HG03045 (cell line): ENCODE results near the gene SYNGAP1.
A peak's percentile ranks its signal among the peaks of the same experiment; 100 is the strongest.

Experiments used
- ATAC-seq: cut with Tn5 transposase; IDR thresholded peaks from one replicate; pipeline ENCODE4 v1.9.1; 2021; ENCODE audit warnings: mild to moderate bottlenecking, moderate library complexity; ENCODE audit not compliant: unreplicated experiment

SYNGAP1 gene

DNA sequence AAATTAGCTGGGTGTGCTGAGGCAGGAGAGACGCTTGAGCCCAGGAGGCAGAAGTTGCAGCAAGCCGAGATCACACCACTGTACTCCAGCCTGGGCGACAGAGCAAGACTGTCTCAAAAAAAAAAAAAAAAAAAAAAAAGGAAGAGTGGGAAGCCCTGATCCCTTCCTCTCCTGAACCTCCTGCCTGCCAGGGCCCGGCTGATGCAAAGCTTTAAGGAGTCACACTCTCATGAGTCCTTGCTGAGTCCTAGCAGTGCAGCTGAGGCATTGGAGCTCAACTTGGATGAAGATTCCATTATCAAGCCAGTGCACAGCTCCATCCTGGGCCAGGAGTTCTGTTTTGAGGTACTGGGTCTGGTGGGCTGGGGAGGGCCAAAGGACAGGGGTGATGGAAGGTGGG, 15.1 kb downstream of the SYNGAP1 start:
- ATAC-seq, result no peak

DNA sequence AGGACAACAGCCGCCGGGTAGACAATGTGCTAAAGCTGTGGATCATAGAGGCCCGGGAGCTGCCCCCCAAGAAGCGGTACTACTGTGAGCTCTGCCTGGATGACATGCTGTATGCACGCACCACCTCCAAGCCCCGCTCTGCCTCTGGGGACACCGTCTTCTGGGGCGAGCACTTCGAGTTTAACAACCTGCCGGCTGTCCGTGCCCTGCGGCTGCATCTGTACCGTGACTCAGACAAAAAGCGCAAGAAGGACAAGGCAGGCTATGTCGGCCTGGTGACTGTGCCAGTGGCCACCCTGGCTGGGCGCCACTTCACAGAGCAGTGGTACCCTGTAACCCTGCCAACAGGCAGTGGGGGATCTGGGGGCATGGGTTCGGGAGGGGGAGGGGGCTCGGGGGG, 17.8 kb downstream of the SYNGAP1 start:
- ATAC-seq, result no peak

DNA sequence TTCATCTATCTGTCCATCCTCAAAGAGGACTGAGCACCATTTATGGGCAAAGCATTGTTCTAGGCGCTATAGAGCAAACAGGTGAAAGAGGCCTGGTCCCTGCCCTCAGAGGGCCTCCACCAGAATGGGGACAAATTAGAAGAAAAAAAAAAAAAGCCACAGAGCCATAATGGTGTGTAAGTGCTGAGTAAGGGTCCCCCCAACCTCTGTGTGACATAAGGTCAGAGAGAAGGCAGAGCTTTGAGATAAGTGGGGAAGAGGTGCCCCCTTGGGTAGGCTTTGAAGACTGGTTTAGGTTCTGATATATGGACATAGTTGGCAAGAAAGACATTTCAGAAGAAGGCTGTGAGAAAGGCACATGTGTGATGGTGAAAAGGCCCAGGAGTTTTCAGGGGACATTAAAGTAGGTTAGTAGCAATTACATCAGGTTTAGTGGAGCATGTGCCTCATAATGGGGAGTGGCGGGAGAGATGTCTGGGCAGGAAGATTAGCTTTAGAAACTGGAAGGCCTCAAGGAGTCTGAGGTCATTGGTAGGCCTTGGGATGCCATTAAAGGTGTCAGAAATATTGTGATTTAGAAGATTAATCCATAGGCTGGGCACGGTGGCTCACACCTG, 19.2 kb downstream of the SYNGAP1 start:
- no peak for ATAC-seq

DNA sequence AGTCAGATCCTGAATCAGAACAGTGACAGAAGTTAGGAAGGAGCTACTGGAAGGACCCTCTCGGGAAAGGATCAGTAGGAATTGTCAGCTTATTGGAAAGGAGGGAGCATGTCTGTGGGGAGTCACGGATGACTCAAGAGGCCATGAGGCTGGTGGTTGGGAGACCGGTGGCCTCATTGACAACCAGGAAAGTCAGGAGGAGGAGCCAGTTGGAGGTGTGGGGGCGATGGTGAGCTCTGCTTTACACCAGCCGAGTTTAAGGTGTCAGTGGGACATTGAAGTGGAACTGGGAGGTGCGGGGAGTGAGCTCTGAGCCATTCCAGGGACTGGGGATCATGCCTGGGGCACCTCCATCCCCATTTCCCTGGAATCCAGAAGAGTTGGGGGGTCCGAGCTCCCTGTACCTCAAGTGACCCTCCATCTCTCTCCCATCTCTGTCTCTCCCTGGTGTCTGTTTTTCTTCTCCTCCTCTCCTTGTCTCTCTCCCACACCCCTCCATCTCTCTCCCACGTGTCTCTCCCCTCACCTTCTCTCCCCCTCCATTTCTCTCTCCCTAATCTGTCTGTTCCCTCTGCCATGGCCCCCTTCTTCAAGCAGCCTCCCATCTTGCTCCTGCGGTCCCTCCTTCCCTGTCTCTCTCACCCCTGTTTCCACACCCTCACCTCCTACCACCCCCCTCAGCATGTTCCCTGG, 20.2 kb downstream of the SYNGAP1 start:
- no peak for ATAC-seq

DNA sequence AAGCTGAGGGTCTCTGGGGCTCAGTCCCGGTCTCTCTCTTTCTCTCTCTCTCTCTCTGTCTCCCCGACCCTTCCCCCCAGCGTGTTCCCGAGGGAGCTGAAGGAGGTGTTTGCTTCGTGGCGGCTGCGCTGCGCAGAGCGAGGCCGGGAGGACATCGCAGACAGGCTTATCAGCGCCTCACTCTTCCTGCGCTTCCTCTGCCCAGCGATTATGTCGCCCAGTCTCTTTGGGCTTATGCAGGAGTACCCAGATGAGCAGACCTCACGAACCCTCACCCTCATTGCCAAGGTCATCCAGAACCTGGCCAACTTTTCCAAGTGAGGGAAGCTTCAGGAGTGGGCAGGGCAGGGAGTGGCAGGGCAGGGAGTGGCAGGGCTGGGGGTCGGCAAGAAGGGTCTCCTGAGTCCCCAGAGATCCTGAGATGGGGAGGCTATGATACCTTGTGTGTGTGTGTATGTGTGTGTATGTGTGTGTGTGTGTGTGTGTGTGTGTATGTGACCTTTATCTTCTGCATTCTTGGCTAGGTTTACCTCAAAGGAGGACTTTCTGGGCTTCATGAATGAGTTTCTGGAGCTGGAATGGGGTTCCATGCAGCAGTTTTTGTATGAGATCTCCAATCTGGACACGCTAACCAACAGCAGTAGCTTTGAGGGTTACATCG, 20.9 kb downstream of the SYNGAP1 start:
- ATAC-seq, result no peak

DNA sequence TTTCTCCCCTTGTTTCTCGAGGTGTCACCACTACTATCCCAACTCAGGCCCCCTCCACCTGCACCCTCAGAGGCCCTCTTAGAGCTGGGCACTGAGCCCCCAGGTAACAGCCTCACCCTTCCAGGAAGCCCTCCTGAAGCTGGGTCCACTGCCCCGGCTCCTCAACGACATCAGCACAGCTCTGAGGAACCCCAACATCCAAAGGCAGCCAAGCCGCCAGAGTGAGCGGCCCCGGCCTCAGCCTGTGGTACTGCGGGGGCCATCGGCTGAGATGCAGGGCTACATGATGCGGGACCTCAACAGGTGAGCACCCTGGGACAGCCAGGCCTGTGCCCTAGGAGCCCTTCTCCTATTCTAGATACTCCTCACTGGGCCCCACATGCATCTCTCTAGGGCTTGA, 21.6 kb downstream of the SYNGAP1 start:
- no peak for ATAC-seq

DNA sequence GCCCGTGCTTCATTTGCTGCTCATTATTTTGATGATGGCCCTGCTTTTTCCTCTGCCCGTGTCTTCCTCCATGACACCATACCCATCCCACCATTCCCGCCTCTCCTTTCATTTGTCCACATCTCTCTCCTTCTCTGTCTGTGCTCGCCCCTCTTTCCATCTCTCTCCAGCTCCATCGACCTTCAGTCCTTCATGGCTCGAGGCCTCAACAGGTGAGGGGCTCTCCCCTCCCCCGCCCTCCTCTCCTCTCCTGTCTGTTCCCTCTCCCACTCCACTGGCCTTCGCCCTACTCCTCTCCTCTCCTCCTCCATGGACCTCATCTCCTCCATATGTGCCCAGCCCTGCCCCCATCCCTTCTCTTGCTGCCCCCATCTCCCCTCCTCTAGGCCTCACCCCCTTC, 22.4 kb downstream of the SYNGAP1 start:
- ATAC-seq, result no peak

DNA sequence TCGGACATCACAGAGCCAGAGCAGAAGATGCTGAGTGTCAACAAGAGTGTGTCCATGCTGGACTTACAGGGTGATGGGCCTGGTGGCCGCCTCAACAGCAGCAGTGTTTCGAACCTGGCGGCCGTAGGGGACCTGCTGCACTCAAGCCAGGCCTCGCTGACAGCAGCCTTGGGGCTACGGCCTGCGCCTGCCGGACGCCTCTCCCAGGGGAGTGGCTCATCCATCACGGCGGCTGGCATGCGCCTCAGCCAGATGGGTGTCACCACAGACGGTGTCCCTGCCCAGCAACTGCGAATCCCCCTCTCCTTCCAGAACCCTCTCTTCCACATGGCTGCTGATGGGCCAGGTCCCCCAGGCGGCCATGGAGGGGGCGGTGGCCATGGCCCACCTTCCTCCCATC, 23.2 kb downstream of the SYNGAP1 start:
- no peak for ATAC-seq

DNA sequence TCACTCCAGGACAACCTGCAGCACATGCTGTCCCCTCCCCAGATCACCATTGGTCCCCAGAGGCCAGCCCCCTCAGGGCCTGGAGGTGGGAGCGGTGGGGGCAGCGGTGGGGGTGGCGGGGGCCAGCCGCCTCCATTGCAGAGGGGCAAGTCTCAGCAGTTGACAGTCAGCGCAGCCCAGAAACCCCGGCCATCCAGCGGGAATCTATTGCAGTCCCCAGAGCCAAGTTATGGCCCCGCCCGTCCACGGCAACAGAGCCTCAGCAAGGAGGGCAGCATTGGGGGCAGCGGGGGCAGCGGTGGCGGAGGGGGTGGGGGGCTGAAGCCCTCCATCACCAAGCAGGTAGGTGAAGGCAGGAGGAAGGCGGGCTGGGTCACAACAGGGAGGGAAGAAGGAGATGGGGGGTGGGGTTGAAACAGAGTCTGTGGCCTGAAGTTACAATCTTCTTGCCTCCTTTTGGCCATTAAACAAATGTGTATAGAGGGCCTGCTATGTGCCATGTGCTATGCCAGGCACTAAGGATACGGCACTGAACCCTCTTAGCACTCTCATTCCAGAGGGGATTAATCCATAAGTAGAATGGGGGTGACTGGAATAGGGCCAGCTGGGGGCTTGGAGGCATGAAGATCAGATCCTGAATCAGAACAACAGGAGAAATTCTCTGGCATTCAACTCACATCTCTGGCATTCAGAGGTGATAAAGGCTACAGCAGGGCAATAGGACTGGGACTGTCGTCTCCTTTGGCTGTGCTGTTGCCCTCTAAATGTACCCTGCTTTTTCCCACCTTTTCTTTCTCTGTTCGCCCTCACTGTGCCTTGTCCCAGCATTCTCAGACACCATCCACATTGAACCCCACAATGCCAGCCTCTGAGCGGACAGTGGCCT, 24.0 kb downstream of the SYNGAP1 start:
- no peak for ATAC-seq

DNA sequence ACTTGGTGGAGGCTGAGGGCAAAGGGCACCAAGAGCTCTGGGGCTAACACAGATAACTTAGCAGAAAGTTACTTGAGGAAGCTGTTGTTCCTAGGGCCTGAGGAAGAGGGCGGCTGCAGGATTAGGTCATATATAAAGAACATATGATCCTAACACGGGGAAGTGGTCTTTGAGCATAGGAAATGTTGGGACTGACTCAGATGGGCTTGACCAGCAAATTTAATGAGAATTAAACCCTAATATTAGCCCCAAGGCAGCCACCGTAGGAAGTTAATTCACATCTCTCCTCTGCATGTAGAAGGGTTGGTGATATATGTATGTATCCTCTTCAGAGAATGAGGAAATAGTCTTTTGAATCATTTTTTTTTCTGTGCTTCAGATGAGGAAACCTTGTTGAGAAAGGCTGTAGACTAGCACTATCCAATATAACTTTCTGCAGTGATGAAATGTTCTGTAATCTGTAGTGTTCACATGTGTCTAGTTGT, 25.3 kb downstream of the SYNGAP1 start:
- ATAC-seq, result no peak

DNA sequence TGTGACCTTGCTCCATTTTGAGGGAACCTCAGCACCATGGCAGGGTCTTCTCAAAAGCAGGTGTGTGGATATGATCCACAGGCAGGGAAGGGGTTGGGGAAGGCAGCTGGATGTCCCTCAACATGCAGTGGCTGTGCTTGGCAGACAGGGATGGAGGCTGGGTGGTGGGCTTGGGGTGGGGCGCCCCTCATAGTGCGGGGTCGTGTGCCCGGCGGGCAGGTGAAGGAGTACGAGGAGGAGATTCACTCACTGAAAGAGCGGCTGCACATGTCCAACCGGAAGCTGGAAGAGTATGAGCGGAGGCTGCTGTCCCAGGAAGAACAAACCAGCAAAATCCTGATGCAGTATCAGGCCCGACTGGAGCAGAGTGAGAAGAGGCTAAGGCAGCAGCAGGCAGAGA, 26.5 kb downstream of the SYNGAP1 start:
- ATAC-seq, result no peak

DNA sequence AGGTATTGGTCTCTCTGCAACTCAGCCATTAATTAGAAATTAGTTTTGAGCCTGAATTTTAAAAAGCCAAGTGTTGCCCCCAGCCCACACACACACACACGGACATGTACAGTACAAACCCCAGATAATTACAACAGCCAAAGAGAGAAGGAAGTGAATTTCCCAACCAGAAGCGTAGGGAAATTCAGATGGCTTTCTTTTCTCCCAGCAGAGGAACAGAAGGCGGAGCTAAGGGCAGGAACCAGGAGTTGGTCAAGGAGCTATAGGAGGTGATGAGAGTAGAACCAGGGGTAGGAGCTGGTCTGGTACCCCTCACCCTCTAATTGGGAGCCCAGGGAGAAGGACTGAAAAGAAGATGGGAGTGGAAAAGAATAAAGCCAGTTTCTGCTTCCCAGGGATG, 30.6 kb downstream of the SYNGAP1 start:
- ATAC-seq, result no peak

DNA sequence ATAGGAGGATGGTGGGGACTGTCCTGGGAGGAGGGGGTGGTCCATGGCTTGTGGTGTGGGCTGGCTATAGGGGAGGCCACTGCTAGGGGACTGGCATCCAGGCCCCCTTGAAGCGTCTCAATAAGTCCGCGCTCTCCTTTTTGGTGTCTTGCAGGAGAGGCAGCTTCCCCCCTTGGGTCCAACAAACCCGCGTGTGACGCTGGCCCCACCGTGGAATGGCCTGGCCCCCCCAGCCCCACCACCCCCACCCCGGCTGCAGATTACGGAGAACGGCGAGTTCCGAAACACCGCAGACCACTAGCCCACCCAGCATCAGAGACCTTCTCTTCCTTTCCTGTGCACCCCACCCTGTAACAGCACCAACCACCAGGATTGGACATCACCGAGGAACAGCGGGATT, 31.7 kb downstream of the SYNGAP1 start:
- no peak for ATAC-seq

DNA sequence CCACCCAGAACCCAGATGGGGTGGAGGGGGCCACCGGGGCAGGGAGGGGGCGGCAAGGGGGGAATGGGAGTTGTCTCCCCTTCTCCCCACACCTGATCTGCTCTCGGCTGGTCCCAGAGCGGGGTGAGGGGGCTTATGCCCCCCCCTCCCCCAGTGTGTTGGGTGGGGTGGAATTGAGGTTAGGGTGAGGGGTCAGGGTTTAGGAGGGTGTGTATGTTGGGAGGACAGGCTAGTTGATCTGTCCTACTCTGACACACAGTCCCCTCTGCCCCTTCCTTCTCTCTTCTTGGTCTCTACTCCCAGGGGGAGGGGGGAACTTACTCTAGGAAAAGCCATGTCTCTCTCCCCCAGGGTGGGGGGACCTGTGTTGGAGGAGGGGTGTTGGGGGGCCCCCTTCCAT, 32.6 kb downstream of the SYNGAP1 start:
- no peak for ATAC-seq

DNA sequence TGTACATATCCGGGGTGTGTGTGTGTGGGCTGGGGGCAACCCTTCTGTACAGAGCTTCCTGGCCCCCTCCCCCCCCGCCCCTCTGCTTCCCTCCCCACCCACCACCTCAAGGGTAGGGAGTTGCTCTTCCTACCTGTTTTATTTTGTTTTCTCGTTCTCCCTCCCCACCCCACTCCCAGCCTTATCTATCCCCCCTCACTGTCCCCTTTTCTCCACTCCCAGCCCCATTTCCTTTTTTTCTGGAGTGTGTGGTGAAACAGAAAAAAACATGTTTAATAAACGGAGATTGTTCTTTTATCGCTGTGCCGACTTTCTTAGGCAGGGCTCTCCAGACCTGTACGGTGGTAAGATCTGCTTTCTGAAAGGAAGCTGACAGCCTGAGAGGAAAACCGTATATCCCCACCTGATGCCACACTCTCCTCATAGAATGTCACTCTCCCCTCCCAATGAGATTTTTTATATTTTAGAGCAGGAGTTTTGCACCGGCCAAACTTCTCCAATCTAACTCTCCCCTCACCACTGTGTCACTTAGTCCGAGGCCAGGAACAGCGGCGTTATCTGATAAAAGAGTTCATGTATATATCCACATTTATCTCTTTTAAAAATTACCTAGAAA, 33.6 kb downstream of the SYNGAP1 start:
- no peak for ATAC-seq

DNA sequence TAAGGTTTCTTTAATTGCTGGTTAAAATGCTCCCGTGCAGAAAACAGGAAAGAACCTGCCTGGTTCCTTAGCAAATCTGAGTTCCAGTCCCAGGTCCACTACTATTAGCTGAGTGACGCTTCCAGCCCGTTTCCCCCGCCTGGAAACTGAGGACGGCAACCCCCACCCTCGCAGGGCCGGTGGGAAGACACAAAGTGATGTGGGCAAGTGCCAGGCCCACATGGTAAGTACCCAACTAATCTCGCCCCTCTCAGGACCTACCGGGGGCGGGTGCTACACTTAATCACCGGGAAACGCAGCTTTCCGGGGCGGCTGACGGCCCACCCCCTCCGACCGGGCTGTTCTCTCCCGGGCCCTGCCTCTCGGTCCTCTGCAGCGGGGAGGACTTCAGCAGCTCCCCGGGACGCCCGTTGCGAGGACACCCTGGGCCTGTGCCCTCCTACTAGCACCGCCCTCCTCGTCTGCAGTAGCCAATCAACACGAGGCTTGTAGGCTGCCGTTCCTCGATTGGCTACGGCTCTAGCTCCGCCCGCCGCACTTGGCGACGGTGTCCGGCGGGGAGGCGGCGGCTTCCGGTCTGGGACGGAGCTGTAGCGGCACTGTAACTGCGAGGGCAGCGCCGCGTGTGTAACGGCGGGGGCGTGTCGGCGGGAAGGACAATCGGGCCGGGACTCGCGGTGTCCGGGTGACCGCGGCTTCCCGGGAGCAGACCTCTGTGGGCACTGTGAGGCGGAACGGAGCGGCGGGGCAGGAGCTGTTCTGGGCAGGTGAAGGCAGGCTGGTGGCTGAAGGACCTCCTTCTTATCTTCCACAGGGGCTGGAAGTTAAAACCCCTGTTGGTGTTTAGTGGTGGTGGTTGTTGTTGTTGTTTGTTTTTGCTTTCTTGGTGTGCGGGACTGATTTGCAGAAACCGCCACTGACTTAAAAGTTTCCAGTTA, 34.4 kb downstream of the SYNGAP1 start, which contains the start of gene ZBTB9:
Gene ZBTB9, plus strand, starts transcription at position 568 of the 938 bp plus-strand sequence. CDS start 525 bp downstream, outside the sequence.
- ATAC-seq, result peak; percentile 97

DNA sequence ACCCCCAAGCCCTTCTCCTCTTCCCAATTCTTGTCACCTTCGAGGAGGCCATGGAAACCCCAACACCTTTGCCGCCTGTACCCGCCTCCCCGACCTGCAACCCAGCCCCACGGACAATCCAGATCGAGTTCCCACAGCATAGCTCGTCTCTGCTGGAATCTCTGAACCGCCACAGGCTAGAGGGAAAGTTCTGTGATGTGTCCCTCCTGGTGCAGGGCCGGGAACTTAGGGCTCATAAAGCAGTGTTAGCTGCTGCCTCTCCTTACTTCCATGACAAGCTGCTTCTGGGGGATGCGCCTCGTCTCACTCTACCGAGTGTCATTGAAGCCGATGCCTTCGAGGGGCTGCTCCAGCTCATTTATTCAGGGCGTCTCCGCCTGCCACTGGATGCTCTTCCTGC, 35.2 kb downstream of the SYNGAP1 start:
- no peak for ATAC-seq

DNA sequence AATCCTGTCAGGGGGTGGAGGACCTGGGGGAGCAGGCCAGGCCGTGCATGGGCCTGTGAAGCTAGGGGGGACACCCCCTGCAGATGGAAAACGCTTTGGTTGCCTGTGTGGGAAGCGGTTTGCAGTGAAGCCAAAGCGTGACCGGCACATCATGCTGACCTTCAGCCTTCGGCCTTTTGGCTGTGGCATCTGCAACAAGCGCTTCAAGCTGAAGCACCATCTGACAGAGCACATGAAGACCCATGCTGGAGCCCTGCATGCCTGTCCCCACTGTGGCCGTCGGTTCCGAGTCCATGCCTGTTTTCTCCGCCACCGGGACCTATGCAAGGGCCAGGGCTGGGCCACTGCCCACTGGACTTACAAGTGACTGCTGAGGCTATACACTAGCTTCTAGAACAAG, 36.3 kb downstream of the SYNGAP1 start:
- no peak for ATAC-seq

DNA sequence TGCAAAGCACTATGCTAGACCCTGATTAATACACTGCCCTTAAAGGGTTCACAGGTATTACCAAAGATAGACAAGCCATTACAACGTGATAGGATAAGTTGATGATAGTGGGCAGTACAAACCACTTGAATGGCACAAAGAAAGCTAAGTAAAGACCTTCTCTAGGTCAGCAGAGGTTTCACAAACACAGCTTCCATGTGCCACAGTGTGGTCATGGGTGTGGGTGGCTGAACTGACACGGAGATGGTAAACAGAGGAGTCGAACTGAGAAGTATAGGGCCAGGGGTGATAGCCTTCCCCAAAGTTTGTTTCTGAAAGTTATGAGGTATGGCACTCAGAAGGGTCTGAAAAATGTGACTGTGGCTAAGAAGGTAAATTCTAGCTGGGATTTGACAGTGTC, 38.8 kb downstream of the SYNGAP1 start:
- ATAC-seq, result no peak

DNA sequence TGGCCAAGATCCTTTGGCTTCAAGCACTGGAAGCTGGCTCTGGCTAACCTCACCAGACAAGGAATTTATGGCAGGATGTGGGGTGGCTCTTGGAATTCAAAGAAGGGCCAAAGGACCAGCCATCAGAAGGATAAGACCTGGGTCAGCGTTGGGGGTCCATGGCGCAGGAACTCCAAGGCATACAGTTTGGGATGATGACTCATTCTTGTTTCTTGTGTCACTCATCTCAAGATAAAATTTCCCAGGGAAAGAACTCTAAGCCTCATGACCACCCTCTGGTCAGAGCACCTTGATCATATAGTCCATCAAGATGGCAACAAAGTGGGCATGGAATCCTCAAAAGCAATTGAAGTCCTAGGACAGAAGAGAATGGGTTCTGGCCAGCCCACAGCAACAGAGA, 39.4 kb downstream of the SYNGAP1 start:
- no peak for ATAC-seq
